H1 (cell line): Measurements from ENCODE around the gene MYOM3. TPM values are rescaled to one million over a fixed set of nuclear protein-coding genes. Genes with fewer than 3 reads are reported as not detected.

Experiments used
- CTCF ChIA-PET: fragments of 300-600 bp; sonication (Branson Sonifier 250); formaldehyde crosslinking; loops from one replicate; lab custom pipeline; 2021; ENCODE audit not compliant: partially characterized antibody; lab: Charles Lee
- POLR2A ChIA-PET: fragments of 300-600 bp; sonication (Branson Sonifier 250); formaldehyde crosslinking; loops from one replicate; lab custom pipeline; 2021; ENCODE audit warnings: inconsistent platforms; ENCODE audit not compliant: partially characterized antibody; lab: Charles Lee
- DNase-seq, 2 experiments: peaks; one replicate each; pipeline versions ENCODE4 v3.0.0 to v3.0.0-alpha.2; 2010 to 2022; ENCODE audit warnings: low spot score in 2 of 2, low read depth in 1 of 2, mixed read lengths in 1 of 2
- FAIRE-seq: peaks from 2 replicates; lab custom pipeline; 2011; peaks lifted over from hg19 to GRCh38; lab: Jason Lieb, UNC
- H2AFZ ChIP-seq: 2 replicates; pipeline ENCODE4 v1.8.1; 2012; ENCODE audit warnings: low read length, inconsistent platforms
- H2AK5ac ChIP-seq: 2 replicates; pipeline ENCODE4 v1.6.1; 2013; ENCODE audit warnings: low read depth, low read length
- H2BK120ac ChIP-seq: replicated peaks from 2 replicates; pipeline ENCODE3; 2013; ENCODE audit warnings: low read depth, low read length, inconsistent platforms
- H2BK12ac ChIP-seq: 2 replicates; pipeline ENCODE4 v1.6.1; 2013; ENCODE audit warnings: low read depth, low read length
- H2BK15ac ChIP-seq: 2 replicates; pipeline ENCODE4 v1.6.1; 2013; ENCODE audit warnings: low read length
- H2BK20ac ChIP-seq: 2 replicates; pipeline ENCODE4 v1.6.1; 2013; ENCODE audit warnings: low read length
- H2BK5ac ChIP-seq: 2 replicates; pipeline ENCODE4 v1.6.1; 2013; ENCODE audit warnings: low read depth, low read length
- H3K14ac ChIP-seq: 2 replicates; pipeline ENCODE4 v1.6.1; 2013; ENCODE audit warnings: inconsistent platforms; ENCODE audit not compliant: insufficient read length
- H3K18ac ChIP-seq: 2 replicates; pipeline ENCODE4 v1.6.1; 2013; ENCODE audit warnings: low read length; ENCODE audit errors: extremely low read depth
- H3K23ac ChIP-seq: 2 replicates; pipeline ENCODE4 v1.6.1; 2013; ENCODE audit warnings: inconsistent platforms; ENCODE audit not compliant: insufficient read length
- H3K23me2 ChIP-seq: 2 replicates; pipeline ENCODE4 v1.6.1; 2013; ENCODE audit warnings: low read depth, low read length
- H3K27ac ChIP-seq: 2 replicates; pipeline ENCODE4 v1.6.1; 2011; ENCODE audit warnings: low read depth, low read length, inconsistent platforms
- H3K27me3 ChIP-seq, 4 experiments: replicated peaks in 1 of 4; 1 replicate in 1 of 4; 2 replicates in 3 of 4; pipeline versions ENCODE4 v1.6.1 to v1.8.1; 2011 to 2013; ENCODE audit warnings: low read length in 3 of 4, mild to moderate bottlenecking in 3 of 4, inconsistent platforms in 2 of 4, mixed read lengths in 2 of 4, moderate library complexity in 1 of 4; ENCODE audit not compliant: control insufficient read depth in 3 of 4, insufficient read depth in 3 of 4; ENCODE audit errors: extremely low read depth in 1 of 4
- H3K36me3 ChIP-seq, 4 experiments: 2 replicates each; pipeline versions ENCODE4 v1.6.1 to v1.8.1; 2011 to 2013; ENCODE audit warnings: mild to moderate bottlenecking in 4 of 4, low read length in 3 of 4, moderate library complexity in 2 of 4, control low read depth in 1 of 4, inconsistent platforms in 1 of 4; ENCODE audit not compliant: insufficient read depth in 4 of 4, control insufficient read depth in 2 of 4
- H3K4ac ChIP-seq: replicated peaks from 2 replicates; pipeline ENCODE3; 2013; ENCODE audit warnings: low read length, low read depth, mixed read lengths, inconsistent platforms; ENCODE audit not compliant: insufficient read length
- H3K4me1 ChIP-seq, 4 experiments: replicated peaks in 1 of 4; 1 replicate in 1 of 4; 2 replicates in 3 of 4; pipeline versions ENCODE4 v1.6.1 to v1.8.1; 2011 to 2013; ENCODE audit warnings: low read length in 3 of 4, inconsistent platforms in 2 of 4, mixed read lengths in 1 of 4; ENCODE audit not compliant: insufficient read depth in 4 of 4, control insufficient read depth in 3 of 4
- H3K4me2 ChIP-seq, 2 experiments: 2 replicates each; pipeline versions ENCODE4 v1.6.1 to v1.8.1; 2011 to 2013; ENCODE audit warnings: low read depth in 2 of 2, low read length in 2 of 2, control low read depth in 1 of 2, inconsistent platforms in 1 of 2, mild to moderate bottlenecking in 1 of 2; ENCODE audit not compliant: insufficient read depth in 1 of 2
- H3K4me3 ChIP-seq, 4 experiments: fragments of 200-600, 300-600 bp in 1 of 4; sonication (generic), shearing (Covaris generic), sonication (Bioruptor Twin) in 1 of 4; 2 replicates each; pipeline versions ENCODE4 v1.5.1 to v1.8.1; 2011 to 2016; ENCODE audit warnings: low read length in 4 of 4, low read depth in 3 of 4, control low read depth in 2 of 4, inconsistent platforms in 2 of 4, mild to moderate bottlenecking in 2 of 4, mixed read lengths in 1 of 4, moderate library complexity in 1 of 4; ENCODE audit not compliant: insufficient read depth in 2 of 4; ENCODE audit errors: extremely low read depth in 1 of 4
- H3K56ac ChIP-seq: replicated peaks from 2 replicates; pipeline ENCODE3; 2013; ENCODE audit warnings: low read depth, mild to moderate bottlenecking, mixed read lengths, low read length, inconsistent platforms; ENCODE audit not compliant: insufficient read length
- H3K79me1 ChIP-seq: 2 replicates; pipeline ENCODE4 v1.6.1; 2013; ENCODE audit warnings: low read depth, low read length, control low read depth
- H3K79me2 ChIP-seq, 2 experiments: 2 replicates each; pipeline versions ENCODE4 v1.6.1 to v1.8.1; 2012 to 2013; ENCODE audit warnings: low read length in 2 of 2, mild to moderate bottlenecking in 2 of 2, inconsistent platforms in 1 of 2; ENCODE audit not compliant: insufficient read depth in 2 of 2, control insufficient read depth in 1 of 2
- H3K9ac ChIP-seq, 4 experiments: replicated peaks in 1 of 4; 1 replicate in 1 of 4; 2 replicates in 3 of 4; pipeline versions ENCODE4 v1.6.1 to v1.8.1; 2011 to 2013; ENCODE audit warnings: low read depth in 3 of 4, low read length in 3 of 4, control low read depth in 2 of 4, mild to moderate bottlenecking in 2 of 4, moderate library complexity in 2 of 4, inconsistent platforms in 1 of 4; ENCODE audit errors: extremely low read depth in 1 of 4
- H3K9me3 ChIP-seq, 2 experiments: 2 replicates each; pipeline versions ENCODE4 v1.6.1 to v1.8.1; 2012 to 2013; ENCODE audit warnings: mild to moderate bottlenecking in 2 of 2, moderate library complexity in 2 of 2, control low read depth in 1 of 2, inconsistent platforms in 1 of 2, low read depth in 1 of 2, low read length in 1 of 2, mixed read lengths in 1 of 2; ENCODE audit not compliant: insufficient read depth in 2 of 2
- H4K20me1 ChIP-seq, 2 experiments: replicated peaks in 1 of 2; 2 replicates each; pipeline versions ENCODE3 to v1.8.1; 2011 to 2013; ENCODE audit warnings: inconsistent platforms in 2 of 2, low read length in 2 of 2, mild to moderate bottlenecking in 1 of 2; ENCODE audit not compliant: insufficient read depth in 2 of 2, control insufficient read depth in 1 of 2
- H4K5ac ChIP-seq: 2 replicates; pipeline ENCODE4 v1.6.1; 2013; ENCODE audit warnings: low read length, low read depth, mixed read lengths, inconsistent platforms; ENCODE audit not compliant: insufficient read length
- H4K8ac ChIP-seq: 2 replicates; pipeline ENCODE4 v1.8.0; 2013; ENCODE audit warnings: mild to moderate bottlenecking, moderate library complexity, low read length, inconsistent platforms; ENCODE audit not compliant: insufficient read depth; ENCODE audit errors: extremely low read depth
- H4K91ac ChIP-seq: replicated peaks from 2 replicates; pipeline ENCODE3; 2013; ENCODE audit warnings: low read length, mixed read lengths, inconsistent platforms; ENCODE audit not compliant: insufficient read length
- BCL11A ChIP-seq, 2 experiments: IDR thresholded peaks; one replicate each; pipeline ENCODE4 v1.6.1; 2011; ENCODE audit warnings: low read depth in 2 of 2, low read length in 2 of 2, mild to moderate bottlenecking in 2 of 2
- CREB1 ChIP-seq: IDR thresholded peaks from 2 replicates; pipeline ENCODE4 v1.6.1; 2012; ENCODE audit warnings: inconsistent platforms
- FOSL1 ChIP-seq: IDR thresholded peaks from 2 replicates; pipeline ENCODE4 v1.6.1; 2011; ENCODE audit warnings: mild to moderate bottlenecking, low read depth, low read length, moderate library complexity; ENCODE audit not compliant: insufficient read depth
- HDAC6 ChIP-seq: IDR thresholded peaks from one replicate; pipeline ENCODE4 v1.7.1; 2012; ENCODE audit warnings: low read depth, mild to moderate bottlenecking, inconsistent platforms, low read length, moderate library complexity
- JUN ChIP-seq: IDR thresholded peaks from 2 replicates; pipeline ENCODE4 v1.6.1; 2011; ENCODE audit warnings: low read depth, mild to moderate bottlenecking, improper control_type of control experiment, low read length
- NRF1 ChIP-seq: IDR thresholded peaks from 2 replicates; pipeline ENCODE4 v1.6.1; 2011; ENCODE audit warnings: mild to moderate bottlenecking, low read depth, low read length, improper control_type of control experiment
- PHF8 ChIP-seq: fragments of 200-600 bp; sonication (generic); conservative IDR thresholded peaks from 2 replicates; pipeline ENCODE4 v1.7.1; 2012; ENCODE audit warnings: low read depth, mild to moderate bottlenecking, inconsistent platforms, low read length, moderate library complexity
- RXRA ChIP-seq: IDR thresholded peaks from 2 replicates; pipeline ENCODE4 v1.6.1; 2011; ENCODE audit warnings: low read depth, mild to moderate bottlenecking, low read length, moderate library complexity; ENCODE audit not compliant: insufficient read depth
- SIN3A ChIP-seq, 2 experiments: IDR thresholded peaks in 1 of 2; conservative IDR thresholded peaks in 1 of 2; 2 replicates each; pipeline ENCODE4 v1.6.1; 2011 to 2012; ENCODE audit warnings: low read length in 2 of 2, improper control_type of control experiment in 1 of 2, low read depth in 1 of 2, mild to moderate bottlenecking in 1 of 2
- SIX5 ChIP-seq: IDR thresholded peaks from 2 replicates; pipeline ENCODE4 v1.6.1; 2011; ENCODE audit warnings: mild to moderate bottlenecking, low read depth, low read length
- SP1 ChIP-seq: IDR thresholded peaks from 2 replicates; pipeline ENCODE4 v1.6.1; 2011; ENCODE audit warnings: low read depth, low read length
- SP2 ChIP-seq: IDR thresholded peaks from 2 replicates; pipeline ENCODE4 v1.6.1; 2012; ENCODE audit warnings: mild to moderate bottlenecking, low read length, inconsistent platforms
- TAF7 ChIP-seq: optimal IDR thresholded peaks from 2 replicates; pipeline ENCODE3; 2011; ENCODE audit warnings: low read depth, mild to moderate bottlenecking, inconsistent platforms, low read length, moderate library complexity, borderline replicate concordance
- TBP ChIP-seq: IDR thresholded peaks from 2 replicates; pipeline ENCODE4 v1.6.1; 2011; ENCODE audit warnings: low read depth, low read length, improper control_type of control experiment
- YY1 ChIP-seq: IDR thresholded peaks from 2 replicates; pipeline ENCODE4 v1.6.1; 2011; ENCODE audit warnings: low read depth, mild to moderate bottlenecking, low read length
- ZNF274 ChIP-seq: IDR thresholded peaks from 2 replicates; pipeline ENCODE4 v1.7.0; 2012; ENCODE audit warnings: low read length, borderline replicate concordance; ENCODE audit errors: extremely low read depth
- WGBS, 2 experiments: shearing (Covaris generic) in 1 of 2; methylation state at CpG; one replicate each; pipeline versions ENCODE4 v1.1.6 to v1.1.7; 2013 to 2015; ENCODE audit warnings: low lambda C conversion rate in 2 of 2, mixed read lengths in 2 of 2, inconsistent platforms in 1 of 2, low coverage in 1 of 2, missing lambda C conversion rate in 1 of 2; ENCODE audit not compliant: insufficient replicate concordance in 2 of 2, insufficient coverage in 1 of 2, insufficient read length in 1 of 2; ENCODE audit errors: extremely low coverage in 1 of 2, missing lambda C conversion rate in 1 of 2; 5-methylcytosine and 5-hydroxymethylcytosine counted together
- polyA plus RNA-seq, 7 experiments: library from polyadenylated mRNA; depleted of rRNA in 3 of 7; stranded (reverse) in 5 of 7; unstranded in 2 of 7; fragments of >200 nt in 5 of 7; fragments of 200-250 nt in 2 of 7; gene quantifications; 1 replicate in 5 of 7; 2 replicates in 1 of 7; 4 replicates in 1 of 7; pipeline versions ENCODE4 v1.2.1 to v1.2.3, GENCODE V29; 2011 to 2013; ENCODE audit warnings: missing spikeins in 2 of 7, mixed read lengths in 2 of 7
- total RNA-seq: library from RNA; stranded (reverse); fragmentation: NEBNext Ultra II Directional; extraction: Animal tissue kit (Norgen Biotek cat#: 25700); gene quantifications from 2 replicates; pipeline ENCODE4 v1.2.1, GENCODE V29; 2021

MYOM3 gene
- total and polyA plus RNA-seq, 2 of the 8 experiments (the other 6 are each of a cell fraction or from before 2014, with no cell fraction given), result 0.08 to 0.09 TPM

DNA sequence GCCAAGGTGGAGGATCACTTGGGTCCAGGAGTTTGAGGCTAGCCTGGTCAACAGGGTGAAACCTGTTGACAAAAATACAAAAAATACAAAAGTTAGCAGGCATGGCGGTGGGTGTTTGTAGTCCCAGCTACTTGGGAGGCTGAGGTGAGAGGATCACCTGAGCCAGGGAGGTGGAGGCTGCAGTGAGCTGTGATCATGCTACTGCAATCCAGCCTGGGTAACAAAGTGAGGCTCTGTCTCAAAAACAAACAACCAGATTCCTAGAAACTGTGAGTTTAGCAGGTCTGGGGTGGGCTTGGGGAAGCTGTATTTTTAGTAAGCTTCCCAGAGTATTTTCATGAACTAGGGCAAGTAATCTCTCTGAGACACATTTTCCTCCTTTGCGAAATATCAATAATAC is 5.2 kb upstream of the MYOM3 start:
- no peak overlapping the region for H2BK12ac ChIP-seq
- FAIRE-seq (no peak), DNase-seq (no peak)
- H4K91ac ChIP-seq, result no peak overlapping the region
- H2BK120ac ChIP-seq, result no peak overlapping the region
- no peaks in the 10 kb centered on the region for H3K36me3 ChIP-seq
- no peaks in the 10 kb centered on the region for H3K79me2 ChIP-seq
- no peak overlapping the region for H3K18ac ChIP-seq
- no peak overlapping the region for H2BK5ac ChIP-seq
- no peaks in the 10 kb centered on the region for H3K27me3 ChIP-seq
- 88% methylated on average over 2 of the region's 2 CpGs; no CpG with 5 or more reads in 1 of the 2 experiments for WGBS, 2 experiments
- no peak overlapping the region for H3K4me3 ChIP-seq
- no peak overlapping the region for H3K4ac ChIP-seq
- H3K9ac ChIP-seq, result no peak overlapping the region
- ChIA-PET CTCF (interaction anchor here (0.6 to 2.1 kb wide), 6 partner anchors 9 to 85 kb away, joined by 3 to 6 read pairs (median 4); no protein-coding TSS in a partner anchor), POLR2A (interaction anchor here (1.3 kb wide), 1 partner anchor 33 kb away, joined by 3 read pairs; no protein-coding TSS in a partner anchor)
- no peak overlapping the region for H3K14ac ChIP-seq
- no peak overlapping the region for H4K5ac ChIP-seq
- no peak overlapping the region for H2BK15ac ChIP-seq
- H3K9me3 ChIP-seq, result no peaks in the 10 kb centered on the region
- H3K79me1 ChIP-seq, result no peaks in the 10 kb centered on the region
- no peak overlapping the region for H3K23ac ChIP-seq
- no peak overlapping the region for H2BK20ac ChIP-seq
- no peak overlapping the region for H4K8ac ChIP-seq
- peaks cover 0 to 7% (median 3%) of the 10 kb centered on the region in 4 experiments; a peak in 6 of 7 replicates for H3K4me1 ChIP-seq
- H2AFZ ChIP-seq, result no peak overlapping the region
- no peaks in the 10 kb centered on the region for H4K20me1 ChIP-seq
- H2AK5ac ChIP-seq, result no peak overlapping the region
- H3K27ac ChIP-seq, result no peak overlapping the region
- no peak overlapping the region for H3K4me2 ChIP-seq
- no peaks in the 10 kb centered on the region for H3K23me2 ChIP-seq
- no peak overlapping the region for H3K56ac ChIP-seq
- TF ChIP-seq HDAC6, result no peak
- no peak for TF ChIP-seq SP2
- TF ChIP-seq RXRA, result no peak
- no peak for TF ChIP-seq FOSL1
- no peak for TF ChIP-seq SP1
- TF ChIP-seq ZNF274, result no peak
- no peak for TF ChIP-seq PHF8
- TF ChIP-seq TBP, result no peak
- no peak for TF ChIP-seq BCL11A (IDR thresholded peaks at IDR 0.05; ENCODE audit: low read depth in 2 of 2, low read length in 2 of 2)
- TF ChIP-seq JUN, result no peak
- no peak for TF ChIP-seq CREB1
- TF ChIP-seq TAF7, result no peak
- TF ChIP-seq YY1, result no peak
- no peak for TF ChIP-seq NRF1
- no peak for TF ChIP-seq SIN3A (conservative IDR thresholded peaks at IDR 0.05 in 1 of 2, IDR thresholded peaks at IDR 0.05 in 1 of 2; ENCODE audit: low read depth in 1 of 2, low read length in 2 of 2)
- no peak for TF ChIP-seq SIX5
